H1 (cell line): Measurements from ENCODE around the gene MORF4L1. TPM values are rescaled to one million over a fixed set of nuclear protein-coding genes. Genes with fewer than 3 reads are reported as not detected.

Source experiments
- BACH1 ChIP-seq: IDR thresholded peaks from 2 replicates; pipeline ENCODE4 v1.6.1; 2012; ENCODE audit warnings: low read length, improper control_type of control experiment
- CREB1 ChIP-seq: IDR thresholded peaks from 2 replicates; pipeline ENCODE4 v1.6.1; 2012; ENCODE audit warnings: inconsistent platforms
- NANOG ChIP-seq: IDR thresholded peaks from 2 replicates; pipeline ENCODE4 v1.6.1; 2011; ENCODE audit warnings: low read length, low read depth, mild to moderate bottlenecking, inconsistent platforms; ENCODE audit not compliant: insufficient read depth, poor library complexity, severe bottlenecking
- POU5F1 ChIP-seq: IDR thresholded peaks from 2 replicates; pipeline ENCODE4 v1.6.1; 2011; ENCODE audit warnings: low read depth, mild to moderate bottlenecking, low read length, moderate library complexity
- RBBP5 ChIP-seq: IDR thresholded peaks from 2 replicates; pipeline ENCODE4 v1.7.1; 2012; ENCODE audit warnings: low read depth, mild to moderate bottlenecking, inconsistent platforms, low read length, moderate library complexity, borderline replicate concordance
- SUZ12 ChIP-seq: fragments of 200-600 bp; sonication (generic); IDR thresholded peaks from 2 replicates; pipeline ENCODE4 v1.6.1; 2012; ENCODE audit warnings: mild to moderate bottlenecking, inconsistent platforms, low read length, moderate library complexity, mixed read lengths
- TAF7 ChIP-seq: optimal IDR thresholded peaks from 2 replicates; pipeline ENCODE3; 2011; ENCODE audit warnings: low read depth, mild to moderate bottlenecking, inconsistent platforms, low read length, moderate library complexity, borderline replicate concordance
- polyA plus RNA-seq, 7 experiments: library from polyadenylated mRNA; depleted of rRNA in 3 of 7; stranded (reverse) in 5 of 7; unstranded in 2 of 7; fragments of >200 nt in 5 of 7; fragments of 200-250 nt in 2 of 7; gene quantifications; 1 replicate in 5 of 7; 2 replicates in 1 of 7; 4 replicates in 1 of 7; pipeline versions ENCODE4 v1.2.1 to v1.2.3, GENCODE V29; 2011 to 2013; ENCODE audit warnings: missing spikeins in 2 of 7, mixed read lengths in 2 of 7
- total RNA-seq: library from RNA; stranded (reverse); fragmentation: NEBNext Ultra II Directional; extraction: Animal tissue kit (Norgen Biotek cat#: 25700); gene quantifications from 2 replicates; pipeline ENCODE4 v1.2.1, GENCODE V29; 2021

MORF4L1 gene
- total and polyA plus RNA-seq, 2 of the 8 experiments (the other 6 are each of a cell fraction or from before 2014, with no cell fraction given): 260 to 533 TPM

DNA sequence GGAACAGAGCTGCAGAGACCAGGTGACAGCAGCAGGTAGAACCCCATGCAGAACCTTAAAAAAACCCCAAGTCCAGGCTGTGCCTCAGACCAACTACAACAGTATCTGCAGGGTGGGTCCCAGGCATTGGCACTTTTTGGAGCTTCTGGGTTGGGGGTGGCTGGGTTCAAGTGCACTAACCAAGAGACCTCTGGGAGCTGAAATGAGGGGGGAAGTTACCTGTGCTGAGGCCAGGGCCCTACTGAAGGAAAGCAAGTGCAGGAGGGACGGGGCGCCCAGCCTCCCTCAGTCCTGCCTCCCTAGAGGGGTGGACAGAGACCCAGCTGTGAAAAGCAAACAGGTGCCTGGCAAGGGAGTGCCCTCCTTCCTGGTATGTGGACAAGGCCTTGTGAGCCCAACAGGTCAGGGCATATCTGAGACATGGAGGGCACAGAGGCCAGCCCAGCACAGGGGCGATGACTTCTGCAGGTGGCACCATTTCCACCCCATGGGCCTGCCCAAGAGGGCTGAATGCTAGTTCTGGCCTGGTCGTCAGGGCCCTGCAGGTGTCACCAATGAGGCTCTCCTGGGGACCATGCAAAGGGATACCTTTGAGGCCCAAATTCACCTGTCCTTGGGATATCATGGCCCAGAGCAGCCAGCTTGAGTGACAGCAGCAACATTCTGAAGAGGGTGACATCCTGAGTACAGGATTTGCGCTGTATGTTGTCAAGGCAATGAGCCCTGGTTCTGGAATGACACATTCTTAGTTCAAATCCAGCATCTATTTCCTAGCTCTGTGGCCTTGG, 53.5 kb downstream of the MORF4L1 start (continued):
- TF ChIP-seq SUZ12: no peak
- TF ChIP-seq BACH1: no peak
- no peak for TF ChIP-seq POU5F1
- TF ChIP-seq NANOG: no peak
- TF ChIP-seq CREB1: no peak
- no peak for TF ChIP-seq RBBP5
- TF ChIP-seq TAF7: no peak
- TF ChIP-seq, all 59 proteins: peak for 2
